Panc1 (cell line): ENCODE measurements around the gene NECTIN1. TPM values are rescaled to one million over a fixed set of nuclear protein-coding genes. Genes with fewer than 3 reads are reported as not detected.
"Not testable (repeated sequence)": the region's sequence is repeated elsewhere in the genome, so short reads cannot be mapped to it uniquely, and the experiment has no call there.

Experiments
- ATAC-seq: fragments of 200-7000 bp; cut with Tn5 transposase; 2 replicates; pipeline ENCODE4 v1.9.1; 2020; ENCODE audit warnings: mild to moderate bottlenecking, moderate library complexity
- BruUV-seq: library from RNA; stranded (reverse); fragments of 400-500 nt; replicated peaks from 2 replicates; lab custom pipeline; 2021; lab: Mats Ljungman, UMichigan
- CTCF ChIA-PET: fragments of 300-600 bp; sonication (Branson Sonifier 250); formaldehyde crosslinking; loops from one replicate; lab custom pipeline; 2022; ENCODE audit warnings: antibody characterized with exemption; lab: Charles Lee
- POLR2A ChIA-PET: fragments of 300-600 bp; sonication (Branson Sonifier 250); formaldehyde crosslinking; loops from one replicate; lab custom pipeline; 2022; ENCODE audit warnings: antibody characterized with exemption; lab: Charles Lee
- DNase-seq: peaks from one replicate; pipeline ENCODE4 v3.0.0-alpha.2; 2010; ENCODE audit warnings: low read depth, low spot score
- H3K27ac ChIP-seq: 2 replicates; pipeline ENCODE4 v1.5.1; 2011; ENCODE audit warnings: mild to moderate bottlenecking, low read length, inconsistent platforms
- H3K27me3 ChIP-seq: fragments of 200-500 bp; sonication (Bioruptor generic); 2 replicates; pipeline ENCODE4 v1.6.0; 2014; ENCODE audit warnings: low read length, inconsistent platforms; ENCODE audit not compliant: control insufficient read depth, insufficient read depth
- H3K36me3 ChIP-seq: fragments of 200-500 bp; sonication (Bioruptor generic); 2 replicates; pipeline ENCODE4 v1.5.1; 2014; ENCODE audit warnings: inconsistent platforms, mild to moderate bottlenecking, low read length, moderate library complexity; ENCODE audit not compliant: control insufficient read depth, insufficient read depth
- H3K4me1 ChIP-seq: 2 replicates; pipeline ENCODE4 v1.5.1; 2011; ENCODE audit warnings: inconsistent platforms, mild to moderate bottlenecking, low read length, moderate library complexity; ENCODE audit not compliant: control insufficient read depth, insufficient read depth
- H3K4me3 ChIP-seq, 2 experiments: 2 replicates each; pipeline ENCODE4 v1.5.1; 2011 to 2012; ENCODE audit warnings: low read depth in 2 of 2, low read length in 2 of 2, mild to moderate bottlenecking in 2 of 2, inconsistent platforms in 1 of 2, moderate library complexity in 1 of 2
- H3K9me3 ChIP-seq: fragments of 200-500 bp; sonication (Bioruptor generic); 2 replicates; pipeline ENCODE4 v1.5.1; 2014; ENCODE audit warnings: low read depth, mild to moderate bottlenecking, inconsistent platforms, low read length, moderate library complexity; ENCODE audit not compliant: control insufficient read depth, insufficient read depth
- CTCF ChIP-seq: fragments of 450-650 bp; IDR thresholded peaks from 2 replicates; pipeline ENCODE4 v1.5.1; 2017; ENCODE audit warnings: mild to moderate bottlenecking
- POLR2AphosphoS5 ChIP-seq: IDR thresholded peaks from 2 replicates; pipeline ENCODE4 v1.6.1; 2012; ENCODE audit warnings: mild to moderate bottlenecking, low read depth, low read length, moderate library complexity
- REST ChIP-seq, 2 experiments: IDR thresholded peaks; 2 replicates each; pipeline ENCODE4 v1.6.1; 2011 to 2012; ENCODE audit warnings: low read depth in 2 of 2, control low read depth in 1 of 2, low read length in 1 of 2, mild to moderate bottlenecking in 1 of 2, moderate library complexity in 1 of 2; ENCODE audit not compliant: insufficient read depth in 1 of 2
- SIN3A ChIP-seq: IDR thresholded peaks from 2 replicates; pipeline ENCODE4 v1.6.1; 2012; ENCODE audit warnings: low read depth, mild to moderate bottlenecking, low read length, moderate library complexity, borderline replicate concordance; ENCODE audit not compliant: insufficient read depth
- TCF7L2 ChIP-seq: IDR thresholded peaks from 2 replicates; pipeline ENCODE4 v1.6.1; 2011; ENCODE audit warnings: mild to moderate bottlenecking, low read depth, low read length, inconsistent platforms
- in situ Hi-C: cut with HindIII; loops from 2 replicates; pipeline ENCODE4 v1.10.0; 2016; ENCODE audit warnings: low sequenced_read_pairs, low pct_unique_long_range_greater_than_20kb
- intact Hi-C: fragments of 100-400 bp; cut with micrococcal nuclease; formaldehyde crosslinking; loops from one replicate; pipeline ENCODE4 v1.10.0; 2022; ENCODE audit not compliant: unreplicated experiment
- total RNA-seq: library from RNA; stranded (reverse); gene quantifications from one replicate; pipeline ENCODE4 v1.2.1, GENCODE V29; 2021; ENCODE audit not compliant: unreplicated experiment

The NECTIN1 gene
- total RNA-seq, 1 experiment from 2014 or later = 14.6 TPM

- Histone ChIP-seq H3K4me1 (no peaks in the 10 kb centered on the region), H3K27ac (no peak overlapping the region), H3K27me3 (no peaks in the 10 kb centered on the region), H3K9me3 (no peaks in the 10 kb centered on the region), H3K36me3 (no peaks in the 10 kb centered on the region), H3K4me3 (no peak overlapping the region)
- BruUV-seq = no TSS peak
- ChIA-PET CTCF (interaction anchor here (0.5 kb wide), 1 partner anchor 42 kb away, joined by 4 read pairs; no protein-coding TSS in a partner anchor), POLR2A (no interaction called here)
- intact Hi-C loops = no loop called here
- in situ Hi-C loops = no loop called here
- ATAC-seq = no peak
- no peak for DNase-seq
- TF ChIP-seq REST (IDR thresholded peaks at IDR 0.05; ENCODE audit: insufficient read depth in 1 of 2, low read depth in 2 of 2, low read length in 1 of 2) = no peak
Observed at GRCh38 chr11:119599864-119600541, 129.0 kb downstream of the NECTIN1 start.

- H3K4me1 ChIP-seq, BruUV-seq, in situ Hi-C loops, ATAC-seq, DNase-seq, H3K9me3 ChIP-seq, CTCF ChIA-PET, intact Hi-C loops, POLR2A ChIA-PET, H3K27me3 ChIP-seq, H3K27ac ChIP-seq, H3K4me3 ChIP-seq, H3K36me3 ChIP-seq: not testable (repeated sequence)
Observed at GRCh38 chr11:119595941-119596340, 133.1 kb downstream of the NECTIN1 start.

- peaks cover under 1% of the 10 kb centered on the region; the same call in 1 of the 2 replicates for H3K27me3 ChIP-seq
- in situ Hi-C loops = no loop called here
- intact Hi-C loops = no loop called here
- no peak overlapping the region for H3K27ac ChIP-seq
- ChIA-PET POLR2A (interaction anchor here (0.5 to 0.6 kb wide), 2 partner anchors 386 to 1257 kb away, joined by 4 read pairs; no protein-coding TSS in a partner anchor), CTCF (interaction anchor here (0.6 kb wide), 1 partner anchor 1512 kb away, joined by 3 read pairs; no protein-coding TSS in a partner anchor)
- BruUV-seq = no TSS peak
- H3K4me3 ChIP-seq = no peak overlapping the region
- no peaks in the 10 kb centered on the region for H3K36me3 ChIP-seq
- no peak for TF ChIP-seq SIN3A
- no peak for TF ChIP-seq CTCF
- no peak for TF ChIP-seq REST (IDR thresholded peaks at IDR 0.05; ENCODE audit: insufficient read depth in 1 of 2, low read depth in 2 of 2, low read length in 1 of 2)
- TF ChIP-seq TCF7L2 = no peak
- no peak for TF ChIP-seq POLR2AphosphoS5
- DNase-seq (no peak), ATAC-seq (no peak)
- H3K9me3 ChIP-seq = no peaks in the 10 kb centered on the region
- no peaks in the 10 kb centered on the region for H3K4me1 ChIP-seq
Observed at GRCh38 chr11:119594639-119595249, 134.3 kb downstream of the NECTIN1 start.
